Measurements from ENCODE around the gene TTL. TPM values are rescaled to one million over a fixed set of nuclear protein-coding genes. Genes with fewer than 3 reads are reported as not detected.

TTL gene
- total RNA-seq, 2 experiments from 2014 or later = 38.5 to 38.6 TPM

DNA sequence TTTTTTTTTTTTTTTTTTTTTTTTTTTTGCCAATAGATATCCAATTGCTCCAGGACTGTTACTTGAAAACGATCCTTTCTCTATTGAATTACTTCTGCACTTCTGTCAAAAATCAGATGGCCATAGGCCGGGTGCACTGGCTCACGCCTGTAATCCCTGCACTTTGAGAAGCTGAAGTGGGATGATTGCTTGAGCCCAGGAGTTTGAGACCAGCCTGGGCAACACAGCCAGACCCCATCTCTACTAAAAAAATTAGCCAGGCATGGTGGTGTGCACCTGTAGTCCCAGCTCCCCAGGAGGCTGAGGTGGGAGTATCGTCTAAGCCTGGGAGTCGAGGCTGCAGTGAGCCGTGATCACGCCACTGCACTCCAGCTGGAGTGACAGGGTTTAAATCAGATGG lies 98.1 kb downstream of the TTL start:
- Mint-ChIP-seq H3K4me1 (peaks cover 27% of the 10 kb centered on the region), H3K36me3 (ENCODE audit: low read depth) (peaks cover 20% of the 10 kb centered on the region), H3K27me3 (no peaks in the 10 kb centered on the region), H3K27ac (no peak overlapping the region), H3K4me3 (no peak overlapping the region), H3K9me3 (peaks cover 2% of the 10 kb centered on the region)
- DNase-seq = no peak
- ChIA-PET CTCF (interaction anchor here (0.5 kb wide), 1 partner anchor 43 kb away, joined by 3 read pairs; no protein-coding TSS in a partner anchor), POLR2A (no interaction called here)

DNA sequence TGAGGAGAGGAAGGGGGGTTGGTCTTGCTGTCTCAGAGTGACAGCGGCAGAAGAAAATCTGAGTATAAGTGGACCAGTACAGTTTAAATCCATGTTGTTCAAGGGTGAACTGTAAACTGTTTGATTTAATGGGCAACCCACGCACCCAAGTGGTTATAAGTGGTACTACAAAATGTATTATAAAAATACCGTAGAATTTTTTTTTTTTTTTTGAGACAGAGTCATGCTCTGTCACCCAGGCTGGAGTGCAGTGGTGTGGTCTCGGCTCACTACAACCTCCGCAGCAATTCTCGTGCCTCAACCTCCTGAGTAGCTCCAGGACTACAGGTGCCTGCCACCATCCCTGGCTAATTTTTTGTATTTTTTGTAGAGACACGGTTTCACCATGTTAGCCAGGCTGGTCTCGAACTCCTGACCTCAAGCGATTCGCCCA lies 100.4 kb downstream of the TTL start:
- Mint-ChIP-seq H3K4me3 (no peak overlapping the region), H3K9me3 (peaks cover 2% of the 10 kb centered on the region), H3K27me3 (no peaks in the 10 kb centered on the region), H3K36me3 (ENCODE audit: low read depth) (peaks cover 14% of the 10 kb centered on the region), H3K27ac (peak overlapping the region; percentile 74), H3K4me1 (peaks cover 40% of the 10 kb centered on the region)
- POLR2A ChIA-PET = no interaction called here
- CTCF ChIA-PET = interaction anchor here (0.7 to 1.9 kb wide), 6 partner anchors 8 to 461 kb away, joined by 3 to 5 read pairs (median 4); no protein-coding TSS in a partner anchor
- peak; percentile 57 for DNase-seq

DNA sequence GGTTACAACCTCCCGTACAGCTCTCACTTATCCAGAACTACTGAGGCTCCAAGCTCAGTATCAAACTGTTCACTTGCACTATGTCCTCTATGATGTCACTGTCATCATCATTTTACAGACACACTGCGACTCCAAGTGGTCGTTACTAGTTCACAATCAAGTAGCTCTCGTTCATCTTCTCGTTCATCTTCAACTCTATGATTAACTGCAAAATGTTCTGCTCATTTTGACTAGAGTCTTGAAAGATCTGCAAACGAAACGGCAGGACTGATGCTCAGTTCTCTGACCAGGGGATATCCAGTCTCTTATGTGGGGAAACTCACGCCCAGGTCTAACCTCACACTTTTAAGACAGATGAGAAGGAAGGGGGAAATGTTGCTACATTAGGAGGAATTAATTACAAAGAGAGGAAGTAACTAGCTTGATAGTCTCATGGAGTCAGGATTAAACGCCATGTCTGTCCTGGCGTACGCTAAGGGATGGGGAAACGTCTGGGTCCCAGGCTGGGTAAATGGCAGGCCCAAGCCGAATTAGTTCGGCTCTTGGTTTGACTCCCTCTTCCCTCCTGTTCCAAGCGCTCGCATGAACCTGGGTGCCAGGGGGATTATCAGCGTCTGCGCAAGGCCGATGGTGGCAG lies 101.7 kb downstream of the TTL start:
- Mint-ChIP-seq H3K27me3 (no peaks in the 10 kb centered on the region), H3K4me1 (peaks cover 40% of the 10 kb centered on the region), H3K4me3 (peak overlapping the region; percentile 97), H3K9me3 (peaks cover 2% of the 10 kb centered on the region), H3K36me3 (ENCODE audit: low read depth) (peaks cover 16% of the 10 kb centered on the region), H3K27ac (peak overlapping the region; percentile 99)
- DNase-seq = no peak
- ChIA-PET POLR2A (no interaction called here), CTCF (interaction anchor here (0.8 to 1.9 kb wide), 11 partner anchors 8 to 462 kb away, joined by 3 to 5 read pairs (median 4); no protein-coding TSS in a partner anchor)

DNA sequence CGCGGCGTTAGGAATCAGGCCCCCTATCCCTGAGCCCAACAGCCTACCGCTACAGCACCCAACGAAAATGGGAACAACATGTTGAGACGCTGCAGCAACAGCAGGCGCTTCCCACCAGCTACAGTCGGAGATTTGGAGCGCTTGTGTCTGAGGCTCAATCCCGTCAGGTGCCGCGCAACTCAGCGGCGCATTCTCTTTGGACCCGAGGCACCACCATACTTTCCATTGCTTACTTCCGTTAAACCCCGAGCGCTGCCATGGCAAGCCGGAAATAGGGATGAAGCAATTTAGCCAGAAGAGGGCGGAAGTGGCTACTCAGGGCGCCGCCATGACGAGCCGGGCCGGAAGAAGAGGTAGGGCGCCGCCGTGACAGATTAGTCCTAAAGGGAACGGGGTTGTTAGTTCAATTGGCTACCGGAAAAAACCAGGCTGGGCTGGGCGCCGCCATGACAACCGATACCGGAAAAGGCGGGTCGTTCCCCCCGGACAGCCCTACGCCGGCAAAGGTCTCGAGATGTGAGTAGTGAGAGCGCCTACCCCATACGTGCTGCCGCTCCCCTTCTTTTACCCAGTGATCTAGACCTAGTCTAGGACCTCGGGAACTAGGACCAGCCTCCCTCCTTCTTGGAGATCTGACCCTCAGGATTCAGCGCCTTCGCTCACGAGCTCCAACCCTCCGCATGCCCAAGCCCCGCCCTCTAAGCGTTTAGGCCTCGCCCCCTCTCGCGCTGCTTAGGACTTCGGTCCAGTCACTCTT lies 102.4 kb downstream of the TTL start, which contains the start of gene CHCHD5:
TSS of gene CHCHD5 (plus strand) at position 476 of the 757 bp plus-strand sequence. CDS start at position 515, 39 bp downstream.
- Mint-ChIP-seq H3K27ac (peak within 1 kb of the TSS; percentile 99), H3K27me3 (no peaks in the 10 kb centered on the region), H3K9me3 (peaks cover 2% of the 10 kb centered on the region), H3K4me1 (peaks cover 38% of the 10 kb centered on the region), H3K36me3 (ENCODE audit: low read depth) (peaks cover 19% of the 10 kb centered on the region), H3K4me3 (peak within 1 kb of the TSS; percentile 97)
- ChIA-PET POLR2A (interaction anchor here (0.6 kb wide), 1 partner anchor 11 kb away, joined by 5 read pairs; no protein-coding TSS in a partner anchor), CTCF (interaction anchor here (0.8 to 2.2 kb wide), 15 partner anchors 9 to 402 kb away, joined by 3 to 10 read pairs (median 4); no protein-coding TSS in a partner anchor)
- peak; percentile 97 for DNase-seq

DNA sequence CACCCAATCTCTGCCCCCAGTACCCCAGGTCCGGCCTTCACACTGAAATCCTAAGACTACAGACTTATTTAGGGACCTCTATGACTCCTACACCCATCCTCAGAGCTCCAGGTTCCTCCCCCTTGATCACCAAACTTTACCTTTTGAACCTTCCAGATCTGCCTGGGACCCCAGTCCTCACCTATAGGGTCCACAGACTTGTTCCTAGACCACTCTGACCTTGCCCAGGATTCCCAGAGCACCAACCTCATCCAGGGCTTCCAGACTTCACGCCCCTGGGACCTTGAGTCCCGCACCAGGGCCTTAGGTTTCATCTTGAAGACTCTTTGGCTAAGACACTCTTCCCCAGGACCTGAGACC lies 102.9 kb downstream of the TTL start:
- Mint-ChIP-seq H3K4me3 (peak overlapping the region; percentile 97), H3K27ac (peak overlapping the region; percentile 99), H3K27me3 (no peaks in the 10 kb centered on the region), H3K4me1 (peaks cover 38% of the 10 kb centered on the region), H3K36me3 (ENCODE audit: low read depth) (peaks cover 19% of the 10 kb centered on the region), H3K9me3 (peaks cover 2% of the 10 kb centered on the region)
- ChIA-PET POLR2A (interaction anchor here (0.6 to 0.8 kb wide), 2 partner anchors 11 to 40 kb away, joined by 3 to 5 read pairs; no protein-coding TSS in a partner anchor), CTCF (interaction anchor here (0.8 to 2.2 kb wide), 12 partner anchors 9 to 142 kb away, joined by 3 to 10 read pairs (median 4); no protein-coding TSS in a partner anchor)
- no peak for DNase-seq

DNA sequence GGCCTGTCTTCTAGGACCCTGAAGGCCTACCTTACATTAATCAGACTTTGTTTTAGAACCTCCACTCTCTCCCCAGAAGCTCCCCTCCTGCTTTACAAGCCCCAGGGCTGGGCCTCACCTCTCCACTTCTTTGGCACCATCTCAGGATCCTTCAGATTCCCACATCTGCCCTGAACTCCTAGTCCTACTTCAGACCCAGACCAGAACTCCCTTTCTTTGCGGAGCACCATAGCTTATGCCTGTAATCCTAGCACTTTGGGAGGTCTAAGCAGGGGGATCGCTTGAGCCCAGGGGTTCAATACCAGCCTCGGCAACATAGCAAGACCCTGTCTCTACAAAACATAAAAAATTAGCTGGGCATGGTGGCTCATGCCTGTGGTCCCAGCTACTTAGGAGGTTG lies 103.4 kb downstream of the TTL start:
- H3K36me3 Mint-ChIP-seq (ENCODE audit: low read depth) = peaks cover 19% of the 10 kb centered on the region
- H3K4me1 Mint-ChIP-seq = peaks cover 38% of the 10 kb centered on the region
- peak overlapping the region; percentile 97 for H3K4me3 Mint-ChIP-seq
- H3K9me3 Mint-ChIP-seq = peaks cover 2% of the 10 kb centered on the region
- DNase-seq = no peak
- ChIA-PET CTCF (interaction anchor here (0.8 to 2.2 kb wide), 10 partner anchors 8 to 142 kb away, joined by 3 to 10 read pairs (median 4); no protein-coding TSS in a partner anchor), POLR2A (interaction anchor here (0.8 kb wide), 1 partner anchor 39 kb away, joined by 3 read pairs; no protein-coding TSS in a partner anchor)
- H3K27ac Mint-ChIP-seq = peak overlapping the region; percentile 99
- no peaks in the 10 kb centered on the region for H3K27me3 Mint-ChIP-seq

DNA sequence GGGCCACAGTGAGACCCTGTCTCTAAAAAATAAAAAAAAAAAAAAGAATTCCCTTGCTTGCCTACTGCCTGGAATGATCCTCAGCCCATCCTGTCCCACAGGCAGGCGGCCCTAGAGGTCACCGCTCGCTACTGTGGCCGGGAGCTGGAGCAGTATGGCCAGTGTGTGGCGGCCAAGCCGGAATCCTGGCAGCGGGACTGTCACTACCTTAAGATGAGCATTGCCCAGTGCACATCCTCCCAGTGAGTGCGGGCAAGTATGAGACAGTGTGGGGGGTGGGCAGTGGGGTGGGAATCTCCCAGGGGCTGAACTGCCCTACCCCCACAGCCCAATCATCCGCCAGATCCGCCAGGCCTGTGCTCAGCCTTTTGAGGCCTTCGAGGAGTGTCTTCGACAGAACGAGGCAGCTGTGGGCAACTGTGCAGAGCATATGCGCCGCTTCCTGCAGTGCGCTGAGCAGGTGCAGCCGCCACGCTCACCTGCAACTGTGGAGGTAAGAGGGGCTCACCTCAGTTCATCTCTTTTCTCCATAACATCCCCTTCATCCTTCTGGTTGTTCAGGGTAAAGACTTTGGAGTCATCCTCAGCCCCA lies 104.0 kb downstream of the TTL start:
- ChIA-PET CTCF (interaction anchor here (0.8 to 2.2 kb wide), 9 partner anchors 8 to 141 kb away, joined by 3 to 10 read pairs (median 4); no protein-coding TSS in a partner anchor), POLR2A (no interaction called here)
- Mint-ChIP-seq H3K36me3 (ENCODE audit: low read depth) (peaks cover 22% of the 10 kb centered on the region), H3K27ac (peak overlapping the region; percentile 47), H3K4me3 (peak overlapping the region; percentile 53), H3K4me1 (peaks cover 38% of the 10 kb centered on the region), H3K9me3 (peaks cover 2% of the 10 kb centered on the region), H3K27me3 (no peaks in the 10 kb centered on the region)
- DNase-seq = no peak

DNA sequence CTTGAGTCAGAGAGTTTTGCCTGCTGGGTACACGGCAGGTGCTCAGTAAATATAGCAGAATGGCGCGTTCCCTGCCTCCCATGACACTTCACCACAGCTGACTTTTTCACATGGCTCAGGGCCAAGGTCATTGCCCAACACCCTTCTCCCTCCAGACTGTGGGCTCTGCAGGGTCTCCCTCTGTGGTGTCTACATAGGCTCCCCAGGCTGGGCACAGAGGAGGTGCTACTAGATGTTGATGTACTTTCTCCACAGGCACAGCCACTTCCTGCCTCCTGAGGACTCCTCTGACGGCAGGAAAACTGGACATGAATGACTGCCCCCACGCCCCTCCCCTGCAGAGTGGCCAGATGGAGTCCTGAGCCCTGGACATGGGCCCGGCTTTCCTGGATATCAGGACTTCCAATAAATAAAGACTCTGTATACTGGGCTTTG lies 106.7 kb downstream of the TTL start:
- no peaks in the 10 kb centered on the region for H3K27me3 Mint-ChIP-seq
- H3K27ac Mint-ChIP-seq = no peak overlapping the region
- POLR2A ChIA-PET = no interaction called here
- H3K36me3 Mint-ChIP-seq (ENCODE audit: low read depth) = peaks cover 24% of the 10 kb centered on the region
- DNase-seq = no peak
- peaks cover 23% of the 10 kb centered on the region for H3K4me1 Mint-ChIP-seq
- peaks cover under 1% of the 10 kb centered on the region for H3K9me3 Mint-ChIP-seq
- no peak overlapping the region for H3K4me3 Mint-ChIP-seq
- CTCF ChIA-PET = interaction anchor here (0.6 to 1.5 kb wide), 2 partner anchors 16 to 372 kb away, joined by 3 to 4 read pairs; no protein-coding TSS in a partner anchor

Other genes with a start within 250 kb of the TTL start
- 10 to 100 TPM; 18.0 to 19.3 TPM for gene ZC3H8, start 227.1 kb upstream of the TTL start, total RNA-seq
- gene ZC3H6, start 206.6 kb upstream of the TTL start, total RNA-seq = 10 to 100 TPM; 14.0 to 14.8 TPM
- 1 to 10 TPM; 4.1 to 4.2 TPM for gene RGPD8, start 48.5 kb upstream of the TTL start, total RNA-seq
- gene POLR1B, start 60.3 kb downstream of the TTL start, total RNA-seq = 10 to 100 TPM; 34.6 to 35.2 TPM
- gene CHCHD5, start 102.5 kb downstream of the TTL start, total RNA-seq = 10 to 100 TPM; 33.5 to 33.6 TPM
- gene SLC20A1, start 163.8 kb downstream of the TTL start, total RNA-seq = 100 to 1,000 TPM; 165 to 167 TPM
- not detected for gene NT5DC4, start 238.9 kb downstream of the TTL start, total RNA-seq

All from activated CD4-positive, alpha-beta T cell treated with anti-CD3 and anti-CD28 coated beads, Interleukin-2, amount 10 ng/mL, durations not matched to agents 7 days and 5 days (primary cell).